DOHH2 (cell line): ENCODE measurements around the gene C19orf67.
A peak's percentile ranks its signal among the peaks of the same experiment; 100 is the strongest.

Experiments used
- H3F3A ChIP-seq: fragments of 200-600 bp; sonication (generic), shearing (Covaris generic); 2 replicates; pipeline ENCODE4 v1.6.0; 2016; ENCODE audit warnings: antibody characterized with exemption, mild to moderate bottlenecking; ENCODE audit not compliant: control insufficient read depth, insufficient read depth
- H3K27ac ChIP-seq: fragments of 200-600 bp; sonication (generic); 2 replicates; pipeline ENCODE4 v1.5.1; 2014; ENCODE audit warnings: low read depth, mild to moderate bottlenecking, low read length, moderate library complexity
- H3K27me3 ChIP-seq: fragments of 200-600 bp; sonication (generic); 2 replicates; pipeline ENCODE4 v1.6.1; 2014; ENCODE audit warnings: mild to moderate bottlenecking, low read length, mixed read lengths; ENCODE audit not compliant: control insufficient read depth
- H3K36me3 ChIP-seq: fragments of 200-600 bp; sonication (generic); 2 replicates; pipeline ENCODE4 v1.6.1; 2014; ENCODE audit warnings: mild to moderate bottlenecking, low read length, moderate library complexity, mixed read lengths; ENCODE audit not compliant: control insufficient read depth
- H3K4me1 ChIP-seq: fragments of 200-600 bp; sonication (generic); 2 replicates; pipeline ENCODE4 v1.6.1; 2014; ENCODE audit warnings: mild to moderate bottlenecking, low read length, mixed read lengths; ENCODE audit not compliant: control insufficient read depth
- H3K4me2 ChIP-seq: fragments of 200-600 bp; sonication (generic); 2 replicates; pipeline ENCODE4 v1.6.0; 2014; ENCODE audit warnings: mild to moderate bottlenecking, low read length, moderate library complexity
- H3K4me3 ChIP-seq: fragments of 200-600 bp; sonication (generic); 2 replicates; pipeline ENCODE4 v1.5.1; 2014; ENCODE audit warnings: mild to moderate bottlenecking, low read length, mixed read lengths
- H3K79me2 ChIP-seq: fragments of 200-600 bp; sonication (generic); 2 replicates; pipeline ENCODE4 v1.6.1; 2014; ENCODE audit warnings: mild to moderate bottlenecking, low read length, mixed read lengths; ENCODE audit not compliant: control insufficient read depth
- H3K9me2 ChIP-seq: fragments of 200-600 bp; sonication (generic); replicated peaks from 2 replicates; pipeline ENCODE4 v1.6.1; 2014; ENCODE audit warnings: mild to moderate bottlenecking, low read length, mixed read lengths; ENCODE audit not compliant: control insufficient read depth
- H3K9me3 ChIP-seq: fragments of 200-600 bp; sonication (generic); 2 replicates; pipeline ENCODE4 v1.6.1; 2014; ENCODE audit warnings: antibody characterized with exemption, low read length, mixed read lengths; ENCODE audit not compliant: control insufficient read depth, insufficient read depth
- H4K20me1 ChIP-seq: fragments of 200-600 bp; sonication (generic); 2 replicates; pipeline ENCODE4 v1.6.0; 2014; ENCODE audit warnings: low read depth, mild to moderate bottlenecking, antibody characterized with exemption, low read length, moderate library complexity; ENCODE audit not compliant: control insufficient read depth, insufficient read depth
- EZH2phosphoT487 ChIP-seq: fragments of 200-600 bp; sonication (generic); IDR thresholded peaks from 2 replicates; pipeline ENCODE4 v1.6.1; 2017; ENCODE audit warnings: borderline replicate concordance, mild to moderate bottlenecking, antibody characterized with exemption, low read length, moderate library complexity, mixed read lengths
- TF ChIP-seq, protein P1 (sequence below): fragments of 200-600 bp; sonication (generic); IDR thresholded peaks from one replicate; pipeline ENCODE4 v1.5.1; 2014; ENCODE audit warnings: antibody characterized with exemption, mild to moderate bottlenecking, low read depth, low read length; ENCODE audit not compliant: poor library complexity, severe bottlenecking

Gene C19orf67

GRCh38 chr19:14080887-14081796, 4.4 kb downstream of the C19orf67 start:
- H3K27ac ChIP-seq = peak overlapping the region; percentile 44
- H3K4me2 ChIP-seq = peak overlapping the region; percentile 96
- no peaks in the 10 kb centered on the region for H4K20me1 ChIP-seq
- H3K36me3 ChIP-seq = peaks cover 4% of the 10 kb centered on the region
- H3K9me2 ChIP-seq = no peaks in the 10 kb centered on the region
- 0 out of 2 replicates have a peak, but pooled peaks cover 4% of the 10 kb centered on the region for H3K79me2 ChIP-seq
- no peaks in the 10 kb centered on the region for H3K9me3 ChIP-seq
- H3K27me3 ChIP-seq = no peaks in the 10 kb centered on the region
- peaks cover 16% of the 10 kb centered on the region for H3K4me1 ChIP-seq
- TF ChIP-seq EZH2phosphoT487 = no peak
- peak overlapping the region; percentile 86 for H3K4me3 ChIP-seq
- 0 out of 2 replicates have a peak, but pooled peaks cover 2% of the 10 kb centered on the region for H3F3A ChIP-seq

DNA sequence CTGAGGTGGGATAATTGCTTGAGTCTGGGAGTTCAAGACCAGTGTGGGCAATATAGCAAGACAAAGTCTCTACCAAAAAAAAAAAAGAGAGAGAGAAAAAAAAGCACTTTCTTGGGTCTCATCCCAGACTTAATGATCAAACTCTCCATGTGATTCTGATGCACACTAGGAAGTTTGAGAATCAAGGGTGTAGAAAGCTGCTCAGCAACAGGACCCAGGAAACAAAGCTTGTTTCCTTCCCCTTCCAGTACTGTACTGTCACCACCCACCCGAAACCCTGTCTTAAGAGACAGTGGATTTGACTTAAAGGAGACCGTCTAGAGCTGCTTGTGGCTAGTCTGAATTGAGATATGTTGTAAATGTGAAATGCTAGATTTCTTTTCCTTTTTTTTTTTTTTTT, 7.2 kb downstream of the C19orf67 start:
- Histone ChIP-seq H3K79me2 (0 out of 2 replicates have a peak, but pooled peaks cover 4% of the 10 kb centered on the region), H3K4me3 (no peak overlapping the region), H3K27me3 (peaks cover 11% of the 10 kb centered on the region), H3K4me1 (peaks cover 35% of the 10 kb centered on the region), H3K36me3 (no peaks in the 10 kb centered on the region), H3K9me2 (no peaks in the 10 kb centered on the region), H4K20me1 (no peaks in the 10 kb centered on the region), H3K27ac (no peak overlapping the region), H3K4me2 (no peak overlapping the region), H3K9me3 (no peaks in the 10 kb centered on the region), H3F3A (0 out of 2 replicates have a peak, but pooled peaks cover 2% of the 10 kb centered on the region)
- TF ChIP-seq EZH2phosphoT487 = no peak
- TF ChIP-seq, protein P1, sequence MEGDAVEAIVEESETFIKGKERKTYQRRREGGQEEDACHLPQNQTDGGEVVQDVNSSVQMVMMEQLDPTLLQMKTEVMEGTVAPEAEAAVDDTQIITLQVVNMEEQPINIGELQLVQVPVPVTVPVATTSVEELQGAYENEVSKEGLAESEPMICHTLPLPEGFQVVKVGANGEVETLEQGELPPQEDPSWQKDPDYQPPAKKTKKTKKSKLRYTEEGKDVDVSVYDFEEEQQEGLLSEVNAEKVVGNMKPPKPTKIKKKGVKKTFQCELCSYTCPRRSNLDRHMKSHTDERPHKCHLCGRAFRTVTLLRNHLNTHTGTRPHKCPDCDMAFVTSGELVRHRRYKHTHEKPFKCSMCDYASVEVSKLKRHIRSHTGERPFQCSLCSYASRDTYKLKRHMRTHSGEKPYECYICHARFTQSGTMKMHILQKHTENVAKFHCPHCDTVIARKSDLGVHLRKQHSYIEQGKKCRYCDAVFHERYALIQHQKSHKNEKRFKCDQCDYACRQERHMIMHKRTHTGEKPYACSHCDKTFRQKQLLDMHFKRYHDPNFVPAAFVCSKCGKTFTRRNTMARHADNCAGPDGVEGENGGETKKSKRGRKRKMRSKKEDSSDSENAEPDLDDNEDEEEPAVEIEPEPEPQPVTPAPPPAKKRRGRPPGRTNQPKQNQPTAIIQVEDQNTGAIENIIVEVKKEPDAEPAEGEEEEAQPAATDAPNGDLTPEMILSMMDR = no peak

DNA sequence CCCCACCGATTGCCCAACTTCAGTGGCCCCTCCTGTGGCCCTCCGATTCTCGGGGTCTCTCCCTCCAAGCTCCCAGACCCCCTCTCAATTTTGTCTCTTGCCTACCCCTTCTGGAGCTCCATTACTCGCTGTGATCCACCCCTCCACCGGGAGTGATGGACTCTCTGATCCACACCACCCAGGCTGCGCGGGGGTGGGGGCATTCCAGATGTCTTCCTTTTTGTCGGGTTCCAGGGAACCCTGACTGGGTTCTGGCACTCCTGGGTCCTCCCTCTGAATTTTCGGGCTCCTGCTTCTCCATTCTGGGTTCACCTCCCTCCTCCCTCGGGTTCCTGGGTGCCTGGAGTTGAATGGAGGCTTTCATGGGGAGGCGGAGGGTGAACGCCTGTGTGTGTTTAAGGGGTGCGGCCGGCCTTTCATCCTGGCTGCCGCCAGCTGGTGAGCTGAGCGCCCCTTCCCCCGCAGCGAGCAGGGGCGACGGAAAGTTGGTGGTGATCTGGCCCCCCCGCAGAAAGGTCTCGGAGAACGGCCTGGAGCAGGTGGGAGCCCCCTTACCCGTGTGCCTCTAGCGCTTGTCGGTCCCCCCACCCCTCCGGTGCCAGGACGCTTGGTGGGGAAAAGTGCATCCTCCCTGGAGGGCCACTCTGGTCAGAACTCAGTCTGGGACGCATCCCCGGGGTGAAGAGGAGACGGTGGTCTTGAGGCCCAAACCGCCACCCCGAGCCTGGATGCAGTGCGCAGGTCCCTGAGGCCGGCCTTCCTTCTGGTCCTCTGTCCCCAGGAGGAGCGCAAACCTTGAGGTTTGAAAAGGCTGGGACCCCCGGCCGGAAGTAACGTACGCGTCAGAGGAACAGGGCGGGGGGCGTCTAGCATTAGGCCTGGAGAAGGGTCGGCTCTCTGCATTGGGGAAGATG, 11.4 kb downstream of the C19orf67 start:
- Histone ChIP-seq H3K27ac (no peak overlapping the region), H3K4me1 (peaks cover 36% of the 10 kb centered on the region), H3K9me3 (no peaks in the 10 kb centered on the region), H3F3A (0 out of 2 replicates have a peak, but pooled peaks cover 2% of the 10 kb centered on the region), H3K36me3 (no peaks in the 10 kb centered on the region), H3K27me3 (peaks cover 22% of the 10 kb centered on the region), H3K9me2 (no peaks in the 10 kb centered on the region), H3K79me2 (no peaks in the 10 kb centered on the region), H3K4me3 (peak overlapping the region; percentile 88), H3K4me2 (peak overlapping the region; percentile 61), H4K20me1 (no peaks in the 10 kb centered on the region)
- TF ChIP-seq EZH2phosphoT487 = no peak
- TF ChIP-seq, protein P1 = no peak
